ENCODE measurements around the gene FAM20C. TPM values are rescaled to one million over a fixed set of nuclear protein-coding genes. Genes with fewer than 3 reads are reported as not detected.

FAM20C gene
- total RNA-seq, 4 donors from 2014 or later, result 15.8 to 20.4 (median 18.7) TPM

GRCh38 chr7:167976-168791, 24.2 kb upstream of the FAM20C start:
- no peaks in the 10 kb centered on the region for H3K36me3 ChIP-seq
- no peak overlapping the region for H3K4me3 ChIP-seq
- 91% methylated on average over 29 of the region's 31 CpGs for WGBS
- peaks cover 17% of the 10 kb centered on the region for H3K27me3 ChIP-seq
- no peak for DNase-seq (ENCODE audit: low spot score in 2 of 2)
- H3K9me3 ChIP-seq, result no peaks in the 10 kb centered on the region
- peaks cover 5% of the 10 kb centered on the region for H3K4me1 ChIP-seq
- H3K27ac ChIP-seq, result no peak overlapping the region
- no peak for TF ChIP-seq POLR2A (IDR thresholded peaks at IDR 0.05)
- no peak for TF ChIP-seq POLR2AphosphoS5 (IDR thresholded peaks at IDR 0.05)
- TF ChIP-seq CTCF (IDR thresholded peaks at IDR 0.05), result no peak
- no peak for TF ChIP-seq EP300 (IDR thresholded peaks at IDR 0.05)

- no peak overlapping the region for H3K4me3 ChIP-seq
- H3K27ac ChIP-seq, result no peak overlapping the region
- no peak for TF ChIP-seq POLR2AphosphoS5 (IDR thresholded peaks at IDR 0.05)
- no peak for TF ChIP-seq POLR2A (IDR thresholded peaks at IDR 0.05)
- TF ChIP-seq CTCF (IDR thresholded peaks at IDR 0.05), result no peak
- TF ChIP-seq EP300 (IDR thresholded peaks at IDR 0.05), result no peak
- no peaks in the 10 kb centered on the region for H3K36me3 ChIP-seq
- peaks cover 13% of the 10 kb centered on the region for H3K27me3 ChIP-seq
- H3K4me1 ChIP-seq, result peaks cover 4% of the 10 kb centered on the region
- peak in 1 of 2 donors; percentile 49 for DNase-seq (ENCODE audit: low spot score in 2 of 2)
- WGBS, result 90% methylated on average over 33 of the region's 33 CpGs
- H3K9me3 ChIP-seq, result no peaks in the 10 kb centered on the region
Observed at GRCh38 chr7:169276-170172, 22.8 kb upstream of the FAM20C start.

- Histone ChIP-seq H3K4me3 (no peak overlapping the region), H3K4me1 (no peaks in the 10 kb centered on the region), H3K27ac (no peak overlapping the region), H3K9me3 (no peaks in the 10 kb centered on the region), H3K36me3 (no peaks in the 10 kb centered on the region), H3K27me3 (peaks cover 9% of the 10 kb centered on the region)
- 96% methylated on average over 28 of the region's 31 CpGs for WGBS
- TF ChIP-seq POLR2A (IDR thresholded peaks at IDR 0.05) (no peak), POLR2AphosphoS5 (IDR thresholded peaks at IDR 0.05) (no peak), CTCF (IDR thresholded peaks at IDR 0.05) (no peak), EP300 (IDR thresholded peaks at IDR 0.05) (no peak)
- DNase-seq (ENCODE audit: low spot score in 2 of 2), result no peak
Observed at GRCh38 chr7:170551-171363, 21.6 kb upstream of the FAM20C start.

- Histone ChIP-seq H3K27me3 (peaks cover 9% of the 10 kb centered on the region), H3K9me3 (no peaks in the 10 kb centered on the region)
- 84% methylated on average over 27 of the region's 27 CpGs for WGBS
Observed at GRCh38 chr7:171364-171904, 20.9 kb upstream of the FAM20C start.

GRCh38 chr7:171912-172515, 20.4 kb upstream of the FAM20C start:
- no peaks in the 10 kb centered on the region for H3K36me3 ChIP-seq
- no peak overlapping the region for H3K4me3 ChIP-seq
- H3K27me3 ChIP-seq, result peaks cover 9% of the 10 kb centered on the region
- no peaks in the 10 kb centered on the region for H3K9me3 ChIP-seq
- no peak overlapping the region for H3K27ac ChIP-seq
- DNase-seq (ENCODE audit: low spot score in 2 of 2), result no peak
- 84% methylated on average over 14 of the region's 16 CpGs for WGBS
- H3K4me1 ChIP-seq, result no peaks in the 10 kb centered on the region
- TF ChIP-seq POLR2AphosphoS5 (IDR thresholded peaks at IDR 0.05), result no peak
- no peak for TF ChIP-seq CTCF (IDR thresholded peaks at IDR 0.05)
- no peak for TF ChIP-seq POLR2A (IDR thresholded peaks at IDR 0.05)
- TF ChIP-seq EP300 (IDR thresholded peaks at IDR 0.05), result no peak

More at GRCh38 chr7:171364-171904, 20.9 kb upstream of the FAM20C start:
- DNase-seq (ENCODE audit: low spot score in 2 of 2), result no peak
- Histone ChIP-seq H3K36me3 (no peaks in the 10 kb centered on the region), H3K4me3 (no peak overlapping the region), H3K27ac (no peak overlapping the region), H3K4me1 (no peaks in the 10 kb centered on the region)
- TF ChIP-seq POLR2AphosphoS5 (IDR thresholded peaks at IDR 0.05), result no peak

Data from suprapubic skin (tissue), 4 donors.